WTC11 (cell line): ENCODE measurements around the gene CD4. TPM values are rescaled to one million over a fixed set of nuclear protein-coding genes. Genes with fewer than 3 reads are reported as not detected.

Source experiments
- ATAC-seq: fragments of 200-7000 bp; cut with Tn5 transposase; 2 replicates; pipeline ENCODE4 v1.10.0; 2021; ENCODE audit warnings: mild to moderate bottlenecking, moderate library complexity
- CTCF ChIA-PET: fragments of 300-600 bp; sonication (Branson Sonifier 250); formaldehyde crosslinking; loops from one replicate; lab custom pipeline; 2021; ENCODE audit warnings: antibody characterized with exemption; lab: Charles Lee
- POLR2A ChIA-PET: fragments of 350-600 bp; sonication (Branson Sonifier 250); formaldehyde crosslinking; loops from one replicate; lab custom pipeline; 2021; ENCODE audit warnings: antibody characterized with exemption; lab: Charles Lee
- DNase-seq: peaks from one replicate; pipeline ENCODE4 v3.0.0; 2021; ENCODE audit warnings: low spot score
- H3K27ac Mint-ChIP-seq: 2 replicates; pipeline ENCODE4 v1.8.0; 2021; ENCODE audit warnings: mixed read lengths
- H3K27me3 Mint-ChIP-seq: 2 replicates; pipeline ENCODE4 v1.8.0; 2021; ENCODE audit warnings: low read depth, mild to moderate bottlenecking, moderate library complexity, mixed read lengths
- H3K36me3 Mint-ChIP-seq: 2 replicates; pipeline ENCODE4 v1.8.0; 2021; ENCODE audit warnings: mixed read lengths
- H3K4me1 Mint-ChIP-seq: 2 replicates; pipeline ENCODE4 v1.8.0; 2022; ENCODE audit warnings: mixed read lengths
- H3K4me3 Mint-ChIP-seq: 2 replicates; pipeline ENCODE4 v1.8.0; 2021; ENCODE audit warnings: mild to moderate bottlenecking, moderate library complexity, mixed read lengths
- H3K9me3 Mint-ChIP-seq: 2 replicates; pipeline ENCODE4 v1.8.0; 2021; ENCODE audit warnings: mixed read lengths
- ARID4B ChIP-seq: sonication (generic); formaldehyde crosslinking; IDR thresholded peaks from 2 replicates; pipeline ENCODE4 v1.8.0; 2023; ENCODE audit warnings: missing genetic modification reagents, mild to moderate bottlenecking, borderline replicate concordance
- CREM ChIP-seq: sonication (generic); formaldehyde crosslinking; IDR thresholded peaks from 2 replicates; pipeline ENCODE4 v1.8.1; 2022; ENCODE audit warnings: mild to moderate bottlenecking, missing genetic modification reagents, moderate library complexity
- E2F5 ChIP-seq: sonication (generic); formaldehyde crosslinking; IDR thresholded peaks from 2 replicates; pipeline ENCODE4 v1.8.1; 2022; ENCODE audit warnings: mild to moderate bottlenecking, moderate library complexity, missing genetic modification reagents
- ELF4 ChIP-seq: sonication (generic); formaldehyde crosslinking; IDR thresholded peaks from 2 replicates; pipeline ENCODE4 v1.8.1; 2022; ENCODE audit warnings: low read depth, mild to moderate bottlenecking, moderate library complexity, missing genetic modification reagents
- EMX1 ChIP-seq: fragments of 250-450 bp; sonication (Bioruptor Pico); IDR thresholded peaks from 2 replicates; pipeline ENCODE4 v1.8.0; 2021; ENCODE audit warnings: mild to moderate bottlenecking
- ESRRA ChIP-seq: sonication (generic); formaldehyde crosslinking; IDR thresholded peaks from 2 replicates; pipeline ENCODE4 v1.8.1; 2022; ENCODE audit warnings: mild to moderate bottlenecking, missing genetic modification reagents, borderline replicate concordance
- FOXJ3 ChIP-seq: sonication (generic); formaldehyde crosslinking; IDR thresholded peaks from 2 replicates; pipeline ENCODE4 v1.9.0; 2021; ENCODE audit warnings: missing genetic modification reagents, mild to moderate bottlenecking, borderline replicate concordance
- FOXK1 ChIP-seq: sonication (generic); formaldehyde crosslinking; IDR thresholded peaks from 2 replicates; pipeline ENCODE4 v1.8.0; 2022; ENCODE audit warnings: mild to moderate bottlenecking, moderate library complexity, missing genetic modification reagents
- GABPB1 ChIP-seq: sonication (generic); formaldehyde crosslinking; IDR thresholded peaks from 2 replicates; pipeline ENCODE4 v1.8.1; 2023; ENCODE audit warnings: mild to moderate bottlenecking, missing genetic modification reagents
- GRHL2 ChIP-seq: fragments of 250-450 bp; sonication (Bioruptor Pico); IDR thresholded peaks from 2 replicates; pipeline ENCODE4 v1.8.0; 2022; ENCODE audit warnings: mild to moderate bottlenecking, moderate library complexity; ENCODE audit not compliant: insufficient replicate concordance, severe bottlenecking
- IRF1 ChIP-seq: sonication (generic); formaldehyde crosslinking; IDR thresholded peaks from 2 replicates; pipeline ENCODE4 v1.8.0; 2023; ENCODE audit warnings: missing genetic modification reagents
- JAZF1 ChIP-seq: fragments of 250-450 bp; sonication (Bioruptor Pico); IDR thresholded peaks from 2 replicates; pipeline ENCODE4 v1.9.0; 2021; ENCODE audit warnings: moderate library complexity, mild to moderate bottlenecking, inconsistent platforms
- NFATC4 ChIP-seq: fragments of 250-450 bp; sonication (Bioruptor Pico); IDR thresholded peaks from 2 replicates; pipeline ENCODE4 v1.9.0; 2021; ENCODE audit warnings: mild to moderate bottlenecking
- PRRX2 ChIP-seq: fragments of 250-450 bp; sonication (Bioruptor Pico); IDR thresholded peaks from 2 replicates; pipeline ENCODE4 v1.8.0; 2021; ENCODE audit warnings: mild to moderate bottlenecking
- RORB ChIP-seq: fragments of 250-450 bp; sonication (Bioruptor Pico); IDR thresholded peaks from 2 replicates; pipeline ENCODE4 v1.9.0; 2021; ENCODE audit warnings: mild to moderate bottlenecking
- ZBTB21 ChIP-seq: sonication (generic); formaldehyde crosslinking; IDR thresholded peaks from 2 replicates; pipeline ENCODE4 v1.8.1; 2023; ENCODE audit warnings: mild to moderate bottlenecking, missing genetic modification reagents, borderline replicate concordance
- ZNF121 ChIP-seq: sonication (generic); formaldehyde crosslinking; IDR thresholded peaks from 2 replicates; pipeline ENCODE4 v1.8.0; 2023; ENCODE audit warnings: missing genetic modification reagents
- ZNF138 ChIP-seq: sonication (generic); formaldehyde crosslinking; conservative IDR thresholded peaks from 2 replicates; pipeline ENCODE4 v1.8.1; 2022; ENCODE audit warnings: mild to moderate bottlenecking, moderate library complexity, missing genetic modification reagents
- ZNF423 ChIP-seq: fragments of 250-450 bp; sonication (Bioruptor Pico); IDR thresholded peaks from 2 replicates; pipeline ENCODE4 v2.1.2; 2022; ENCODE audit warnings: mild to moderate bottlenecking, moderate library complexity
- total RNA-seq: library from RNA; stranded (reverse); gene quantifications from 3 replicates; pipeline ENCODE4 v1.2.3, GENCODE V29; 2021
- TF ChIP-seq, protein P1 (sequence below): sonication (generic); formaldehyde crosslinking; IDR thresholded peaks from 2 replicates; pipeline ENCODE4 v1.8.1; 2022; ENCODE audit warnings: low read depth, missing genetic modification reagents, borderline replicate concordance
- TF ChIP-seq, protein P2 (sequence below): sonication (generic); formaldehyde crosslinking; IDR thresholded peaks from 2 replicates; pipeline ENCODE4 v1.8.1; 2022; ENCODE audit warnings: low read depth, mild to moderate bottlenecking, moderate library complexity, missing genetic modification reagents, borderline replicate concordance
- TF ChIP-seq, protein P3 (sequence below): sonication (generic); formaldehyde crosslinking; IDR thresholded peaks from 2 replicates; pipeline ENCODE4 v1.8.0; 2022; ENCODE audit warnings: mild to moderate bottlenecking, missing genetic modification reagents

The CD4 gene
- total RNA-seq, 1 experiment from 2014 or later, result 2.5 TPM

DNA sequence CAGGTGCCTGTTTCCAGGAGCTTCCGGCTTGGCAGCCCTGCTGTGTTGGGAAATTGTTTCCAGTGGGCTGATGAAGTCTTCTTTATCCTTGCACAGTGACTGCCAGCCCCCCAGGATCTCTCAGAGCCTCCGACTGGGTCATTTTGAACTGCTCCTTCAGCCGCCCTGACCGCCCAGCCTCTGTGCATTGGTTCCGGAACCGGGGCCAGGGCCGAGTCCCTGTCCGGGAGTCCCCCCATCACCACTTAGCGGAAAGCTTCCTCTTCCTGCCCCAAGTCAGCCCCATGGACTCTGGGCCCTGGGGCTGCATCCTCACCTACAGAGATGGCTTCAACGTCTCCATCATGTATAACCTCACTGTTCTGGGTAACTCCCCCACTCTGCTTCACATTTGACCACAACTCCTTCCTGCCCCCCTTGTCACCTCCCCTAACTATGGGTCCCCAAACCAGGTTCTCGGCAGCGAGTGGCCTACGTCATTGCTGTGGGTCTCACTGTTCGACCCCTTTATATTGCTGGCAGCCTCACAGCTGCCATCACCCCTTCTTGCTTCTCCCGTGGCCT lies 14.7 kb upstream of the CD4 start:
- H3K4me1 Mint-ChIP-seq, result peaks cover 61% of the 10 kb centered on the region
- H3K27me3 Mint-ChIP-seq, result peaks cover 66% of the 10 kb centered on the region
- peak overlapping the region; percentile 46 for H3K4me3 Mint-ChIP-seq
- ChIA-PET CTCF (interaction anchor here (0.6 to 10.5 kb wide), 11 partner anchors 8 to 216 kb away, joined by 3 to 110 read pairs (median 5); partner anchors contain the start of genes CDCA3, MLF2, P3H3 and PTMS), POLR2A (interaction anchor here (0.6 to 1.6 kb wide), 4 partner anchors 8 to 49 kb away, joined by 3 to 9 read pairs (median 4); partner anchors contain the start of genes MLF2 and PTMS)
- H3K27ac Mint-ChIP-seq, result no peak overlapping the region
- no peak for DNase-seq
- H3K9me3 Mint-ChIP-seq, result no peaks in the 10 kb centered on the region
- TF ChIP-seq ZNF138 (CRISPR knock-in tag) (no peak), ZNF423 (CRISPR knock-in tag) (no peak), EMX1 (CRISPR knock-in tag) (no peak), ZBTB21 (CRISPR knock-in tag) (no peak), ZNF121 (CRISPR knock-in tag) (peak; percentile 65; the same call in 1 of the 2 replicates), NFATC4 (CRISPR knock-in tag) (no peak)
- TF ChIP-seq, protein P1, sequence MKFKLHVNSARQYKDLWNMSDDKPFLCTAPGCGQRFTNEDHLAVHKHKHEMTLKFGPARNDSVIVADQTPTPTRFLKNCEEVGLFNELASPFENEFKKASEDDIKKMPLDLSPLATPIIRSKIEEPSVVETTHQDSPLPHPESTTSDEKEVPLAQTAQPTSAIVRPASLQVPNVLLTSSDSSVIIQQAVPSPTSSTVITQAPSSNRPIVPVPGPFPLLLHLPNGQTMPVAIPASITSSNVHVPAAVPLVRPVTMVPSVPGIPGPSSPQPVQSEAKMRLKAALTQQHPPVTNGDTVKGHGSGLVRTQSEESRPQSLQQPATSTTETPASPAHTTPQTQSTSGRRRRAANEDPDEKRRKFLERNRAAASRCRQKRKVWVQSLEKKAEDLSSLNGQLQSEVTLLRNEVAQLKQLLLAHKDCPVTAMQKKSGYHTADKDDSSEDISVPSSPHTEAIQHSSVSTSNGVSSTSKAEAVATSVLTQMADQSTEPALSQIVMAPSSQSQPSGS, result no peak
- TF ChIP-seq, protein P2, sequence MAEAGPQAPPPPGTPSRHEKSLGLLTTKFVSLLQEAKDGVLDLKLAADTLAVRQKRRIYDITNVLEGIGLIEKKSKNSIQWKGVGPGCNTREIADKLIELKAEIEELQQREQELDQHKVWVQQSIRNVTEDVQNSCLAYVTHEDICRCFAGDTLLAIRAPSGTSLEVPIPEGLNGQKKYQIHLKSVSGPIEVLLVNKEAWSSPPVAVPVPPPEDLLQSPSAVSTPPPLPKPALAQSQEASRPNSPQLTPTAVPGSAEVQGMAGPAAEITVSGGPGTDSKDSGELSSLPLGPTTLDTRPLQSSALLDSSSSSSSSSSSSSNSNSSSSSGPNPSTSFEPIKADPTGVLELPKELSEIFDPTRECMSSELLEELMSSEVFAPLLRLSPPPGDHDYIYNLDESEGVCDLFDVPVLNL, result no peak
- ATAC-seq, result no peak
- H3K36me3 Mint-ChIP-seq, result peaks cover 5% of the 10 kb centered on the region

DNA sequence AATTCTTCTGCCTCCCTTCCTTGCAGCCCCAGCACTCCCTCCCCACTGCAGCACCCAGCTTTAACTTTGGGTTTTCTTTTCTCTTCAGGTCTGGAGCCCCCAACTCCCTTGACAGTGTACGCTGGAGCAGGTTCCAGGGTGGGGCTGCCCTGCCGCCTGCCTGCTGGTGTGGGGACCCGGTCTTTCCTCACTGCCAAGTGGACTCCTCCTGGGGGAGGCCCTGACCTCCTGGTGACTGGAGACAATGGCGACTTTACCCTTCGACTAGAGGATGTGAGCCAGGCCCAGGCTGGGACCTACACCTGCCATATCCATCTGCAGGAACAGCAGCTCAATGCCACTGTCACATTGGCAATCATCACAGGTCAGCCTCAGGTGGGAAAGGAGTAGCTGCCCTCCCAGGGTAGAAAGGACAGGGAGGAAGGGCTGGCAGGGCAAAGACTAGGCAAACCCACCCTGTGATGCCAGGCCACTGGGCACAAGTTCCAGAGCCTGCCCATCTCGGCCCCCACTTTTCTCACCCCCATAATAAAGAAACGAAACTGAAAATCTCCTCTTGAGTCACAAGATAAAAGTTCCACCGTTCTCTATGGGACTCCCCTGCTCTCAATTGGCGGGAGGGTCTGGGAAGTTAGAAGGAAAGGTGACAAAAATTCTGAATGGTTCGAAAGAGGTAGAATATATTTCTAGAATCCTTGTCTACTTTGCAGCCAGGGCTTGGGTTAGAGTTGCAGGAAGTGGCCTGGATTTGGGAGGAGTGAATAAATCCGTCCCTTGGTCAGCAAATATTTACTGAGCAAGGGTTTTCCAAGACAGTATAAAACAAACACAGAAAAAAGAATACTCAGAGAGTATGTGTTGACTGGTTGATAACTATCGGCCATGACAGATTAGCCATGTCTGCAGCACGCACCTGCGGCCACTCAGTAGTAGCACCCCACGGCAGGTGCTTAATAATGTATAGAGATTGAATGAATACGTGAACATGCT lies 13.8 kb upstream of the CD4 start:
- POLR2A ChIA-PET, result interaction anchor here (1.3 to 1.6 kb wide), 2 partner anchors 9 to 21 kb away, joined by 3 to 9 read pairs; partner anchors contain the start of gene PTMS
- H3K4me1 Mint-ChIP-seq, result peaks cover 56% of the 10 kb centered on the region

DNA sequence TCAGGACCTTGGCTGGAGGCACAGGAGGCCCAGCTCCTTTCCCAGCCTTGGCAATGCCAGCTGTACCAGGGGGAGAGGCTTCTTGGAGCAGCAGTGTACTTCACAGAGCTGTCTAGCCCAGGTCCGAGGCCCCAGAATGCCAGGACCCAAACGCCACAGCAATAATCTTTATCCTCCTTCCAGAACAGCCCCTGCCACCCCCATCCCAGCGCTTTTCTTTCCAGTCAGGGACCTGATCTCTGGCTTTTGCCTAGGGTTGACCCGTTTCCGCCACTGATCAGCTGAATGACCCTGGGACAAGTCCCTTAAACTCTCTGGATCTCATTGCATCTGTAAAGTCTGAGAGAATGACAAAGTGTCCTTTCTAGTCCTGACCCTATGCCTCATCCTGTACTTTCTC lies 11.9 kb upstream of the CD4 start:
- Mint-ChIP-seq H3K27ac (no peak overlapping the region), H3K9me3 (no peaks in the 10 kb centered on the region), H3K4me1 (peaks cover 41% of the 10 kb centered on the region), H3K4me3 (peak overlapping the region; percentile 95; the same call in 1 of the 2 replicates), H3K27me3 (peaks cover 56% of the 10 kb centered on the region), H3K36me3 (no peaks in the 10 kb centered on the region)
- no peak for DNase-seq
- ChIA-PET POLR2A (interaction anchor here (0.8 to 2.9 kb wide), 3 partner anchors 11 to 51 kb away, joined by 3 to 22 read pairs (median 19); partner anchors contain the start of genes MLF2, P3H3 and PTMS), CTCF (interaction anchor here (1.4 to 3.8 kb wide), 4 partner anchors 10 to 171 kb away, joined by 4 to 88 read pairs (median 27); partner anchors contain the start of genes MLF2 and PTMS)
- ATAC-seq, result no peak
- no peak for TF ChIP-seq PRRX2 (CRISPR knock-in tag)
- no peak for TF ChIP-seq ELF4 (CRISPR knock-in tag)
- TF ChIP-seq, protein P3, sequence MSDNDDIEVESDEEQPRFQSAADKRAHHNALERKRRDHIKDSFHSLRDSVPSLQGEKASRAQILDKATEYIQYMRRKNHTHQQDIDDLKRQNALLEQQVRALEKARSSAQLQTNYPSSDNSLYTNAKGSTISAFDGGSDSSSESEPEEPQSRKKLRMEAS (CRISPR knock-in tag), result no peak
- TF ChIP-seq RORB (CRISPR knock-in tag), result no peak
- TF ChIP-seq ARID4B (CRISPR knock-in tag), result no peak
- no peak for TF ChIP-seq GABPB1 (CRISPR knock-in tag)
- TF ChIP-seq E2F5 (CRISPR knock-in tag), result no peak
- TF ChIP-seq JAZF1 (CRISPR knock-in tag), result no peak
- no peak for TF ChIP-seq IRF1 (CRISPR knock-in tag)
- TF ChIP-seq EMX1 (CRISPR knock-in tag), result no peak

More for the DNA sequence above, 13.8 kb upstream of the CD4 start:
- CTCF ChIA-PET, result interaction anchor here (0.7 to 10.5 kb wide), 5 partner anchors 9 to 155 kb away, joined by 3 to 110 read pairs (median 47); partner anchors contain the start of genes MLF2, P3H3 and PTMS
- H3K27me3 Mint-ChIP-seq, result peaks cover 66% of the 10 kb centered on the region
- no peak overlapping the region for H3K27ac Mint-ChIP-seq
- ATAC-seq (no peak), DNase-seq (no peak)
- no peaks in the 10 kb centered on the region for H3K9me3 Mint-ChIP-seq
- 0 out of 2 replicates have a peak overlapping the region, but pooled peaks have one; percentile 46 for H3K4me3 Mint-ChIP-seq
- TF ChIP-seq GRHL2 (CRISPR knock-in tag) (no peak), FOXK1 (CRISPR knock-in tag) (no peak), FOXJ3 (no peak), CREM (no peak), ELF4 (CRISPR knock-in tag) (no peak), ESRRA (no peak)
- peaks cover 5% of the 10 kb centered on the region for H3K36me3 Mint-ChIP-seq
